Right hindlimb (tissue), 1 donor: ENCODE measurements around the gene TINAGL1.

Experiments
- DNase-seq: peaks from one replicate; pipeline ENCODE4 v3.0.0-alpha.2; 2018

The TINAGL1 gene

GRCh38 chr1:31576201-31576669 lies at the start of gene TINAGL1:
Gene TINAGL1, plus strand, starts transcription at chr1:31576515. Its CDS starts 634 bp downstream, at chr1:31577149.
- DNase-seq: peak; percentile 57

DNA sequence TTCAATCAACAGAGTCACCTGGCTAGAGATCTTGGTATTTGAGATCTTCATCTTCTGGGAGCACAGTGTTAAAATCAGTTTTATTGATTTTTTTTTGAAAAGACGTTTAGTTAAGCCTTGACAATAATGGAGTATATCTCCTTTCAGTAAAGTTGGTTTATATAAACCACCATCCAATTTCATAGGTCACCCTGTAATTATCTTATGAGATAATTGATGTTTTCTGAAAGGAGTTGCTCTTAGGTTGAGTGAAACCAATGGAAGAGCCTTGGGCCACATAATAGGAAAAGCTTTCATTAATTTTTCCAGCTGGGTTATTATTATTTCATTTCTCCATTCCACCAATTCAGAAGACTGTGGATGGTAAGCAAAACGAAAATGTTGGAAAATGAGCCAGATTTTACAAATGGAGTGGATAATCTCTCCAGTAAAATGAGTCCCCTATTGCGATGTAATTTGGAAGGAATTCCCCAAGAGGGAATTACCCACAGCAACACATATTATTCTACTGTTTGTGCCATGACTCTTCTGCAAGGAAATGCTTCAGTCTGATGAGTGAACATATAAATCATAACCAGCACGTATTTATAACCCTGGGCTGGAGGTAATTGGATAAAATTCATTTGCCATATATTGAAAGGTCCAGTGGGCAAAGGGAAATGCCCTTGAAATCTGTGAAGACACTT lies 46.2 kb upstream of the TINAGL1 start:
- DNase-seq: no peak

DNA sequence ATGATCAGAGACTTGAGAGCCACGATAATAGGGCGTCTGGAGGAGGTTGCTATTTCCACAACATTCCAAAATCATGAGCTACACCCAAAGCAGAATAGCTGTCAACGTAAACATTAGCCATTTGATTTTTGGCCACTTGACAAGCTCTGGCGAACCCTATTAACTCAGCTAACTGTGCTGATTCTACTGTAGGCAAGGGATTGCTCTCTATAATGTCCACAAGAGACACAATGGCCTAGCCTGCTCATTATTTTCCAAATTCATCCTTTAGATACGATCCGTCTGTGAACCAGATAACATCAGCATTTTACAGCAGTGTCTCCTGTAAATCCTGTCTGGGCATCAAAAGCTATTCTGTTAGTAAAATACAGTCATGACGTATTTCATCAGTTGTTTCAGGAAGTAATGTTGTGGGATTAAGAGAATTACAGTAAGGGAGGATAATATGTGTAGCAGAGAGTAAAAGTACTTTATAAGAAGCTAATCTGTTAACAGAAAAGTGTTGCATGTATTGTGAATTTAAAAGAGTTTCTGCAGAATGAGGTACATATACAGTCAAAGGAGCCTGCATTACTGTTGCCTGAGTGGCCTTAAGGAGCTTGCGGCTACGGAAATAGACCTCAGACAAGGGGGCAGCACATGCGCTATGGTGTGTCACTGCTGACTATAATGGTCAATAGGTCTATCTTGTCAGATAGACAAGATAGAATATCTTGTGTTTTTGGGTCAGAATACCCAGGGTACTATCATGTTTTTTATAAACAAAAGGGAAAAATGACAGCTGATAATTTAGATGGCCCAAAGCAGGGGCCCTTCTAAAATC lies 44.9 kb upstream of the TINAGL1 start:
- no peak for DNase-seq

DNA sequence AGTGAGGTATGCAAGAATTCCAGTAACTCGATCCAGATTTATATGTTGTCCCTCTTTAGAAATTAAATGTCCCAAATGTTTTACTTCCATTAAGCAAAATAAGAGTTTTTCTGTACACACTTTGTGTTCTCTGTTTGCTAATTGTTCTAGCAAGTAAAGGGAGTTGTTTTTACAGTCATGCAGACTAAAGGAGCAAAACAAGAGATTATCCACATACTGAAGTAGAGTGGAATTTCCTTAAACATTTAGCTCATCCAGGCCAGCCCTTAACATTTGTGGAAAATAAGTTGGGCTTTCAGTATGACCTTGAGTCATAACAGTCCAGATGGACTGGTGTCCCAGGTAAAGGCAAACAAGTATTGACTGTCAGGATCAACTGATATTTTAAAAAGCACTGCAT lies 44.1 kb upstream of the TINAGL1 start:
- DNase-seq: no peak

GRCh38 chr1:31535561-31535960 lies 40.8 kb upstream of the TINAGL1 start:
- no peak for DNase-seq

GRCh38 chr1:31539329-31539728 lies 37.0 kb upstream of the TINAGL1 start:
- no peak for DNase-seq

- DNase-seq: no peak
Measured at GRCh38 chr1:31541194-31541593, 35.1 kb upstream of the TINAGL1 start.

DNA sequence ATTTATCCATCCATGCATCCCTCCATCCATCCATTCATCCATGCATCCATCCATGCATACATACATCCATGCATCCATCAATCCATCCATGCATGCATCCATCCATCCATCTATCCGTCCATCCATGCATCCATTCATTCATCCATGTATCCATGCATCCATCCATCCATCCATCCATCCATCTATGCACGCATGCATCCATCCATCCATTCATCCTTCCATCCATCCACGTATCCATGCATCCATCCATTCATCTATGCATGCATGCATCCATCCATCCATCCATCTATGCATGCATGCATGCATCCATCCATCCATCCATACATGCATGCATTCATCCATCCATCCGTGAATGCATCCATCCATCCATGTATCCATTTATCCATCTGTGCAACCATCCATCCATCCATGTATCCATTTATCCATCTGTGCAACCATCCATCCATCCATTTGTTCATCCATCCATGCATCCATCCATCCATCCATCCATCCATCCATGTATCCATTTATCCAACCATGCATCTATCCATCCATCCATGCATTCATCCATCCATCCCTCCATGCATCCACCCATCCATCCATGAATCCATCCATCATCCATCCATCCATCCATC lies 30.3 kb upstream of the TINAGL1 start:
- no peak for DNase-seq

DNA sequence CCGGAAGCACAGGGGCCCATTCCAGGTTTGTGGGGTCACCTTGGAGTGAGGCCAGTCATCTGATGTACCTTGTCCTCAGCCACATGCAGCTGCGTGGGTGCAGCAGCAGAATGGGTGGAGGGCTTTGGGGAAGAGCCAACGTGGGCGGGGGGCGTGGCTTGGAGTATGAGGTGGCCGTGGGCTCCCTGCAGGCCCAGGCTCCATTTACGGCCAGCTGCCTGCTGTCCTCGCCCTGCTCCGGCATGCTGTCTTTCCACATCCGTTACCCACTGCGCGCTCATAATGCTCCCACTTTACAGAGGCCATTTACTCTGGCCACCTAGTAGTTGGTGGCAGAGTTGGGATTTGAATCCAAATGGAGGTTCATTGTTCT lies 27.8 kb upstream of the TINAGL1 start:
- peak; percentile 64 for DNase-seq

GRCh38 chr1:31548907-31549808 lies 27.2 kb upstream of the TINAGL1 start:
- peak; percentile 91 for DNase-seq

- DNase-seq: no peak
Measured at GRCh38 chr1:31549809-31550620, 26.3 kb upstream of the TINAGL1 start.

GRCh38 chr1:31551208-31551607 lies 25.1 kb upstream of the TINAGL1 start:
- no peak for DNase-seq

GRCh38 chr1:31552489-31552888 lies 23.8 kb upstream of the TINAGL1 start:
- DNase-seq: no peak

DNA sequence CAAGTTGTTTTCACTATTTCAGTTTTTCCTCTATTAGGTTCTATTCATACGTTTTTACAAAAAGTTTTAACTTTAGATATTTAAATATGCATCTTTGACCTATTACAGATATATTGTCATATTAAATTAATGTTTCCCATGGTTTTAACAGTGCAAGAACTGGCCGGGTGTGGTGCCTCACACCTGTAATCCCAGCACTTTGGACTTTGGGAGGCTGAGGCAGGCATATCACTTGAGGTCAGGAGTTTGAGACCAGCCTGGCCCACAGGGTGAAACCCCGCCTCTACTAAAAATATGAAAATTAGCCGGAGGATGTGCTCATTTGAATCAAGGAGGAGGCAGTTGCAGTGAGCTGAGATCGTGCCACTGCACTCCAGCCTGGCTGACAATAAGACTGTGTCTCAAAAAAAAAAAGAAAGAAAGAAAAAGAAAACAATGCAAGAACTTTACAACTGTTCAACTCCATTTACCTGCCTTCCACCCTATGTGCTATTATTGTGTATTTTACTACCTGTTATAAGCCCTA lies 19.8 kb upstream of the TINAGL1 start:
- DNase-seq: no peak

DNA sequence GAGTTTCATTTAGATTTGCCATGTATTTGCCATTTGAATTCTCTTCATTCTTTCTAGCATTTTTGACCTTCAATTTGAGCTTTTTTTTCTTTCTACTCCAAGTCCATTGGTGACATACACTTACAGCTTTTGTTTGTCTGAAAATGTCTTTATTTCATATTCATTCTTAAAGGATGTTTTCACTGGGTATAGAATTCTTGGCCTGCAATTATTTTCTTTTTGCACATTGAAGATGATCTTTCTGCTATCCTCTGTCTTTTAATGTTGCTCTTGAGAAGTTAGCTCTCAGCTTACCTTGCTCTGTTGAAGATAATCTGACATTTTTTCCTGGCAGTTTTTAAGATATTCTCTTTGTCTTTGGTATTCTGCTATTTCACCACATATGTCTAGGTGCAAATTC lies 16.6 kb upstream of the TINAGL1 start:
- DNase-seq: no peak

DNA sequence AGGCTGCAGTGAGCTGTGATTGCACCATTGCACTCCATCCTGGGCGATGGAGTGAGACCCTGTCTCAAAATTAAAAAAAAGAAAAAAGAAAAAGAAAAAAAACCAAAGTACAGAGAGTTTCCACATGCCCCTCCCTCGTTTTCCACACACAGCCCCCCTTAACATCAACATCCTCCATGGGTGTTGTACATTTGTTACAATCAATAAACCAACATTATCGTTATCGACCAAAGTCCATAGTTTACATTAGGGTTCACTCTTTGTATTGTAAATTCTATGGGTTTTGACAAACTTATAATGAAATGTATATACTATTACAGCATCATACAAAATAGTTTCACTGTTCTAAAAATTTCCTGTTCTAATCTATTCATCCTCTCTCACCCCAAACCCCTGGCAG lies 15.9 kb upstream of the TINAGL1 start:
- DNase-seq: no peak

- no peak for DNase-seq
Measured at GRCh38 chr1:31562707-31563360, 13.5 kb upstream of the TINAGL1 start.

DNA sequence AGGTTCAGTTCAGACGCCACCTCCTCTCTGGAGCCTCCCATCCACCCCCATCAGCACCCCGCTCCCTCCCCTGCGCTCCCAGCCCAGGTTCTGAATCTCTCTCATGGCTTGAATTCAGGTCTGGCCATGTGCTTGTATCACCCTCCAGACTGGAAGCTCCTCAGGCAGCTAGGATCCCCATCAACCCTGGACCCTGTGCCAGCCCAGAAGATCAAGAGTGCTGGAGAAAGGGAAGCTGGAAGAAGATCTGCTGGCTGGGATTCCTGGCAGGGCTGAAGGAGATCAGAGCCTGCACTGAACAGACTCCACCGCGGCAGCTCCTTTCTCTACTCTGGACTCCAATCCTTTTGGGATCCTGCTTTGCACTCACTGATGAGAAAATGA lies 11.7 kb upstream of the TINAGL1 start:
- no peak for DNase-seq

DNA sequence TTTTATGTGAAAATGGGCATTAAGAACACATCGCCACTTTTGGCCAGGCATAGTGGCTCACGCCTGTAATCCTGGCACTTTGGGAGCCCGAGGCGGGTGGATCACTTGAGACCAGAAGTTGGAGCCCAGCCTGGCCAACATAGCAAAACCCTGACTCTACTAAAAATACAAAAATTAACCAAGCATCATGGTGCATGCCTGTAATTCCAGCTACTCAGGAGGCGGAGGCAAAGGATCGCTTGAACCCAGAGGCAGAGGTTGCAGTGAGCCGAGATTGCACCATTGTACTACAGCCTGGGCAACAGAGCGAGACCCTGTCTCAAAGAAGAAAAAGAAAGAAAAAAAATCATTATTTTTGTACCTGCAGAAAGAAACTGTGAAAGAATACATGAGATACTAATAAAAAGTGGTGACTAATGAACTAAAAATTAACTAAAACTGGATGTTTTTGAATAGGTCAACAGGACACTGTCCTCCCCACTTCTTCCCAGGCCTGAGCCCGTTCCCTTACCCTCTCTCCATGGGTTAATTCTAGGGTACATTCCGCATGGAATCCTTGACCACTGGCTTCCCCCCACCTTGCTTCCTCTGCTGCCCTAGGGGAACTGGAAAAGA lies 8.3 kb upstream of the TINAGL1 start:
- DNase-seq: no peak

GRCh38 chr1:31568895-31569595 lies 7.3 kb upstream of the TINAGL1 start:
- no peak for DNase-seq
